ENCODE data around the gene TTF2.

Gene TTF2

GRCh38 chr1:117059678-117060440 lies at the start of gene TTF2:
TTF2 (plus strand) TSS chr1:117060326; CDS start chr1:117060347, 21 bp downstream.
- peak; percentile 99 for DNase-seq

- DNase-seq: no peak
Measured at GRCh38 chr1:117011334-117011733, 48.8 kb upstream of the TTF2 start.

- DNase-seq: no peak
Measured at GRCh38 chr1:117013309-117013858, 46.7 kb upstream of the TTF2 start.

GRCh38 chr1:117014209-117014608 lies 45.9 kb upstream of the TTF2 start:
- DNase-seq: no peak

- DNase-seq: no peak
Measured at GRCh38 chr1:117015724-117016123, 44.4 kb upstream of the TTF2 start.

- DNase-seq: no peak
Measured at GRCh38 chr1:117017062-117017461, 43.1 kb upstream of the TTF2 start.

- no peak for DNase-seq
Measured at GRCh38 chr1:117017648-117018047, 42.5 kb upstream of the TTF2 start.

GRCh38 chr1:117020526-117021156 lies 39.5 kb upstream of the TTF2 start:
- no peak for DNase-seq

GRCh38 chr1:117022114-117022513 lies 38.0 kb upstream of the TTF2 start:
- no peak for DNase-seq

- no peak for DNase-seq
Measured at GRCh38 chr1:117025568-117025967, 34.6 kb upstream of the TTF2 start.

GRCh38 chr1:117026361-117026760 lies 33.8 kb upstream of the TTF2 start:
- no peak for DNase-seq

GRCh38 chr1:117029685-117030084 lies 30.4 kb upstream of the TTF2 start:
- DNase-seq: peak; percentile 7

GRCh38 chr1:117030271-117030877 lies 29.8 kb upstream of the TTF2 start:
- DNase-seq: no peak

- DNase-seq: no peak
Measured at GRCh38 chr1:117032266-117032665, 27.9 kb upstream of the TTF2 start.

- DNase-seq: no peak
Measured at GRCh38 chr1:117032681-117033539, 27.2 kb upstream of the TTF2 start.

GRCh38 chr1:117033772-117034171 lies 26.4 kb upstream of the TTF2 start:
- no peak for DNase-seq

- no peak for DNase-seq
Measured at GRCh38 chr1:117034791-117035290, 25.3 kb upstream of the TTF2 start.

- no peak for DNase-seq
Measured at GRCh38 chr1:117036018-117036461, 24.1 kb upstream of the TTF2 start.

- DNase-seq: no peak
Measured at GRCh38 chr1:117037802-117038201, 22.3 kb upstream of the TTF2 start.

GRCh38 chr1:117038236-117038635 lies 21.9 kb upstream of the TTF2 start:
- no peak for DNase-seq

- no peak for DNase-seq
Measured at GRCh38 chr1:117044217-117044616, 15.9 kb upstream of the TTF2 start.

- no peak for DNase-seq
Measured at GRCh38 chr1:117045644-117046043, 14.5 kb upstream of the TTF2 start.

GRCh38 chr1:117046781-117047180 lies 13.3 kb upstream of the TTF2 start:
- DNase-seq: no peak
